ENCODE results near the gene AQP12A. TPM values are rescaled to one million over a fixed set of nuclear protein-coding genes. Genes with fewer than 3 reads are reported as not detected.

AQP12A gene
- total RNA-seq, 1 donor from 2014 or later, result not detected

DNA sequence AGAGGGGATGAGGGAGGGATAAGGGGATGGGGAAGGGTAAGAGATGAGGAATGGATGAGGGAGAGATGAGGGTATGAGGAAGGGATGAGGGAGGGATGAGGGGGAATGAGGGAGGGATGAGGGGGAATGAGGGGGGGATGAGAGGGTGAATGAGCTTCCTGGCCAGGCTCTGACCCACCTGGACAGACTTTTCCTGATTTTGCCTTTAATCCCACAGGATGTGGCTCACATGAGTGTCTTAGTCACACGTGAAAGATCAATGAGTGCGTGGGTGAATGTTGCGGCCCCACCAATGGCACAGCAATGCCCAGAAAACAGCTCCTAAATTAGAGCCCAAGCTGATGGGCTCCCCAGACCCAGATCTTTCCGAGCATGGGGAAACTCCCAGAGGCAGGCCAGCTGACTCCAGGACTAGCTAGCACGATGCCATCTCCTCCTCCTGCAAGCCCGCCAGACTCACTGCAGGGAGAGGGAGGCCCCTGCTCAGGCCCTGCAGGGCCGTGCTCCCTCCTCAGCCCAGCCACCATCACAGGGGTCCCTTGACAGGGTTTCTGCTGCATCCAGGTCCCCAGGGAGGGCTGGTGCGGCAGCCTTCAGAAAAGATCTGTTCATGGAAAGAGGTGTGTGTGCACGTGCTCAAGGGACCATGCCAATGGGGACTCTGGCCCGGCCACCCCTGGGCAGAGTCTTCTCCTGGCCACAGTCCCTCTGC, 41.4 kb downstream of the AQP12A start:
- intact Hi-C loops (cut with DNase I), result no loop called here
- TF ChIP-seq, protein P1, sequence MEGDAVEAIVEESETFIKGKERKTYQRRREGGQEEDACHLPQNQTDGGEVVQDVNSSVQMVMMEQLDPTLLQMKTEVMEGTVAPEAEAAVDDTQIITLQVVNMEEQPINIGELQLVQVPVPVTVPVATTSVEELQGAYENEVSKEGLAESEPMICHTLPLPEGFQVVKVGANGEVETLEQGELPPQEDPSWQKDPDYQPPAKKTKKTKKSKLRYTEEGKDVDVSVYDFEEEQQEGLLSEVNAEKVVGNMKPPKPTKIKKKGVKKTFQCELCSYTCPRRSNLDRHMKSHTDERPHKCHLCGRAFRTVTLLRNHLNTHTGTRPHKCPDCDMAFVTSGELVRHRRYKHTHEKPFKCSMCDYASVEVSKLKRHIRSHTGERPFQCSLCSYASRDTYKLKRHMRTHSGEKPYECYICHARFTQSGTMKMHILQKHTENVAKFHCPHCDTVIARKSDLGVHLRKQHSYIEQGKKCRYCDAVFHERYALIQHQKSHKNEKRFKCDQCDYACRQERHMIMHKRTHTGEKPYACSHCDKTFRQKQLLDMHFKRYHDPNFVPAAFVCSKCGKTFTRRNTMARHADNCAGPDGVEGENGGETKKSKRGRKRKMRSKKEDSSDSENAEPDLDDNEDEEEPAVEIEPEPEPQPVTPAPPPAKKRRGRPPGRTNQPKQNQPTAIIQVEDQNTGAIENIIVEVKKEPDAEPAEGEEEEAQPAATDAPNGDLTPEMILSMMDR (IDR thresholded peaks at IDR 0.05), result no peak
- H3K27me3 ChIP-seq, result no peaks in the 10 kb centered on the region
- no peaks in the 10 kb centered on the region for H3K9me3 ChIP-seq
- ATAC-seq (no peak), DNase-seq (no peak)
- H3K4me1 ChIP-seq, result peaks cover 9% of the 10 kb centered on the region
- H3K27ac ChIP-seq, result no peak overlapping the region
- no peaks in the 10 kb centered on the region for H3K36me3 ChIP-seq
- H3K4me3 ChIP-seq, result no peak overlapping the region

DNA sequence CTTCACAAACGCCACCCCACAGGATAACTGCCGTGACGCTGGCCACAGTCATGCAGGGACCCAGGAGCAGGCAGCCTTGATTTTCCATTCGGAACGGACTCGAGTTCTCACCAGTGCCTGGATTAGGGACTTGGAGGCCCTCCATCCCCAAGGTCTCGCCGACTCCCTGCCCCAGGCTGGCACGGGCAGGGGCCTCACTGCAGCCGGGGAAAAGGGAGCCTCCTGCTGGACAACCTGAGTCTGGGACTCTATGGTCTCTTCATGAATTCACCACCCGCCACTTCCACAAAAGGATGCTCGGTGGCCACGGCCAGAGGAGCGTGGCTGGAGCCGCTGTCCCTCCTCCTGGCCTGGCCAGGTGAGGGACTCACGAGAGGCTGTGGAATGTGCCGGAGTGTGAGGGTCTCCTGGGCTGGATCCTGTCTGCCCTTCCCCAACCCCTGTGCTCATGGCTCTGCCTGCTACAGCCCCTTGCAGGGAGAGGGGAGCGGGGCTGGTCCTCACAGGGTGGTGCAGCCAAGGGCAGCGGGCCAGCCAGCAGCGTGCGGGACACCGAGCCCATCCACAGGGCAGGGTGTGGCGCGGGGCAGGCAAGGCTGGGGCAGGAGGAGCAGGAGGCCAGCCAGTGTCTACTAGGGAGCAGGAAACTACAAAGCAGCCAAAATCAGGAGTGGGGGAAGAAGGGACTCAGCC, 42.3 kb downstream of the AQP12A start:
- H3K27me3 ChIP-seq, result no peaks in the 10 kb centered on the region

DNA sequence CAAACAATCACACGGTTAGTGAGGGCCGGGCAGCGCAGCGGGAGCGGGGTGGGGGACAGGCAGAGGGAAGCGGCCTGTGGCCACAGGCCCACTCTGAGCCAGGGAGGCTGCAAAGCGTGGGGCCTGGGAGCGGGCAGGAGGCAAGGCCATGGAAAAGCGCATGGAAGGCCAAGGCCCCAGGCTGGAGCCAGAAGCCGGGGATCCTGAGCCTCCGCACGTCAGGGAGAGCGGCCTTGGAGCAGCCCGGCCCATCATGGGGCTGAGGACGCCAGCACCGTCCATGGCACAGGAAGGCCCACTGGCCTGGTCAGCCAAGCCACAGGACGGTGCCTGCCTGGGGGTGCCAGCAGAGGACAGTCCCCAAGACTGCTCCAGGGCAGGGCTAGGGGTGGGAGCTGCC, 43.1 kb downstream of the AQP12A start:
- Histone ChIP-seq H3K36me3 (no peaks in the 10 kb centered on the region), H3K4me3 (no peak overlapping the region), H3K9me3 (no peaks in the 10 kb centered on the region), H3K27me3 (no peaks in the 10 kb centered on the region), H3K27ac (no peak overlapping the region), H3K4me1 (peaks cover 9% of the 10 kb centered on the region)
- TF ChIP-seq, protein P1 (IDR thresholded peaks at IDR 0.05), result no peak
- intact Hi-C loops (cut with DNase I), result no loop called here
- ATAC-seq, result no peak
- DNase-seq, result no peak

More for the DNA sequence above, 42.3 kb downstream of the AQP12A start:
- H3K4me1 ChIP-seq, result peaks cover 9% of the 10 kb centered on the region
- intact Hi-C loops (cut with DNase I), result no loop called here
- TF ChIP-seq, protein P1 (IDR thresholded peaks at IDR 0.05), result peak; percentile 11
- H3K9me3 ChIP-seq, result no peaks in the 10 kb centered on the region
- DNase-seq (no peak), ATAC-seq (no peak)
- no peak overlapping the region for H3K27ac ChIP-seq
- H3K4me3 ChIP-seq, result no peak overlapping the region
- no peaks in the 10 kb centered on the region for H3K36me3 ChIP-seq

DNA sequence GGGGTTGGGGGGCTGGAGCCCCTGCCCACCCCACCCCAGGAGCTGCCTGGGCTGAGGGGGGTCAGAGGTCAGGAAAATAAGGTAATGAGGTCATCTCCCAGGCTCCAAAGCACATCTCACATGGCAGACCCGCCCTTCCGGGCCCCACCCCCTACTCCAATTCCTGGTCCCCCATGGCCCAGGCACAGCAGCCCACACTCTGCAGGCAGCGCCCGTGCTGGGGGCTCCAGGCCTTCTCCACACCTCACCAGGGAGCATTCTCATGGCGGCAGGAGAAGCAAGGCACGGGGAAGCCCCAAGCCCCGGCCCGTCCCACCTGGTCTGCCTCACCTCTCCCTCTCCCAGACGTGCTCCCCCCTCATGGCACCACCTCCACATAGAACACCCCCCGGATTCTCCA, 43.8 kb downstream of the AQP12A start:
- ATAC-seq (no peak), DNase-seq (no peak)
- H3K27me3 ChIP-seq, result no peaks in the 10 kb centered on the region
- TF ChIP-seq, protein P1 (IDR thresholded peaks at IDR 0.05), result no peak
- H3K27ac ChIP-seq, result no peak overlapping the region
- intact Hi-C loops (cut with DNase I), result no loop called here
- H3K4me3 ChIP-seq, result no peak overlapping the region
- H3K9me3 ChIP-seq, result no peaks in the 10 kb centered on the region
- no peaks in the 10 kb centered on the region for H3K36me3 ChIP-seq
- H3K4me1 ChIP-seq, result peaks cover 9% of the 10 kb centered on the region

DNA sequence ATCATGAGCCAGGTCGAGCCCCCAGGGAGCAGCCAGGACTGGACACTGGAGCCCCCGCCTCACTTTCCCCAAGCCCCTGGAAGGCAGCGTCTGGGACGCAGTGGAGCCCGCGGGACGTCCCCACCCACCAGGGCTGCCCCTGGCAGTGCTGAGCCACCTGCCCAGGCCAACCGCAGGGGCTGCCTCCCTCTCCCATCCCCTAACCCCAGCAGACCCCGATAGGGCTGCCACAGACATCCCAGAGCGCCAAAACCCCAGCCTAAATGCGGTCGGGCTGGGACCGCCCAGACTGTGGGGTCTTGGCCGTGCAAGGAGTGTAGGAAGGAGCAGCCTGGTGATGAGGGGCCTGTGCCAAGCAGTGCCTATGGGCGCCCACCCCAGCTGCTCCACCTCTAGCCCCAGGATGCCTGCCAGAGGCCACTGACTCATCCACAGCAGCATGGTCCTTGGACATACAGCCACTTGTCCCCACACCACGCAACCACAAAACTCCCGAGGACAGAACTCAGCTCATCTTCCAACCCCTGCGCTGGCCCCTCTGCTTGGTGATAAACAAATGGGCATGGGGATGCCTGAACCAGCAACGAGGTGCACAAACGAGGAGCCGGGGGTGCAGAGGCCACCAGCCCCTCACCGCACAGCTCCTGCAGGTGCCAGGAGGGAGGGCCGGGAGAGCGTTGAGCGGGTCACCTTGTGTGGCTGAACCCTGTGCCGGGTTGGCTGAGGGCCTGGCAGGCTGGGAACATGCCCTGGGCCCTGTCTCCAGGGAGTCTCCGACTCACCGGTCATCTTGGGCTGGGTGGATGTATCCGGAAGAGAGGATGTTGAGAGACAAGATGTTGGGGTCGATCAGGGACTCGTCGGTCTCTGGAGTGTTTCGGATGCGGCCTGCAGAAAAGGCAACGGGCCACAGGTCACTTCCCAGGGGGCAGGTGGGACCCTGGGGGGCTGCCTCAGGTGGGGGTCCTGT, 44.9 kb downstream of the AQP12A start:
- H3K36me3 ChIP-seq, result no peaks in the 10 kb centered on the region
- no peak for DNase-seq
- no peak for ATAC-seq

More for the DNA sequence above, 44.9 kb downstream of the AQP12A start:
- no peak overlapping the region for H3K4me3 ChIP-seq
- intact Hi-C loops (cut with DNase I), result no loop called here
- H3K9me3 ChIP-seq, result no peaks in the 10 kb centered on the region
- H3K27me3 ChIP-seq, result no peaks in the 10 kb centered on the region
- no peak overlapping the region for H3K27ac ChIP-seq
- TF ChIP-seq, protein P1 (IDR thresholded peaks at IDR 0.05), result no peak
- no peaks in the 10 kb centered on the region for H3K4me1 ChIP-seq

Data from upper lobe of right lung (tissue), 1 donor.